Activated CD4-positive, alpha-beta memory T cell treated with anti-CD3 and anti-CD28 coated beads for 36 hours (primary cell): Measurements from ENCODE around the gene XPNPEP2. TPM values are rescaled to one million over a fixed set of nuclear protein-coding genes. Genes with fewer than 3 reads are reported as not detected.

Experiments
- CTCF ChIA-PET: fragments of 350-600 bp; sonication (Branson Sonifier 250); formaldehyde crosslinking; loops from one replicate; lab custom pipeline; 2021; ENCODE audit warnings: antibody characterized with exemption, inconsistent platforms; lab: Charles Lee
- POLR2A ChIA-PET: fragments of 350-600 bp; sonication (Branson Sonifier 250); formaldehyde crosslinking; loops from one replicate; lab custom pipeline; 2021; ENCODE audit warnings: antibody characterized with exemption; lab: Charles Lee
- DNase-seq: peaks from one replicate; pipeline ENCODE4 v3.0.0-alpha.2; 2020
- H3K27ac Mint-ChIP-seq: one replicate; pipeline ENCODE4 v1.8.0; 2021; ENCODE audit warnings: mixed read lengths
- H3K27me3 Mint-ChIP-seq: one replicate; pipeline ENCODE4 v1.8.0; 2021; ENCODE audit warnings: mixed read lengths
- H3K36me3 Mint-ChIP-seq: one replicate; pipeline ENCODE4 v1.8.0; 2021; ENCODE audit warnings: mixed read lengths
- H3K4me1 Mint-ChIP-seq: one replicate; pipeline ENCODE4 v1.8.0; 2021; ENCODE audit warnings: low read depth, mixed read lengths
- H3K4me3 Mint-ChIP-seq: one replicate; pipeline ENCODE4 v1.8.0; 2021; ENCODE audit warnings: mild to moderate bottlenecking, mixed read lengths
- H3K9me3 Mint-ChIP-seq: one replicate; pipeline ENCODE4 v1.8.0; 2021; ENCODE audit warnings: mixed read lengths
- intact Hi-C: fragments of 100-400 bp; cut with micrococcal nuclease; formaldehyde crosslinking; loops from one replicate; pipeline ENCODE4 v1.15.1; 2023
- total RNA-seq, 2 experiments: library from RNA; stranded (reverse); gene quantifications; one replicate each; pipeline ENCODE4 v1.2.3, GENCODE V29; 2021

The XPNPEP2 gene
- total RNA-seq, 2 experiments from 2014 or later, result 0.80 to 0.93 TPM

GRCh38 chrX:129755779-129756650 lies 17.2 kb downstream of the XPNPEP2 start:
- H3K9me3 Mint-ChIP-seq, result no peaks in the 10 kb centered on the region
- peaks cover 55% of the 10 kb centered on the region for H3K4me1 Mint-ChIP-seq
- H3K4me3 Mint-ChIP-seq, result peak overlapping the region; percentile 47
- POLR2A ChIA-PET, result interaction anchor here (0.8 to 1.3 kb wide), 5 partner anchors 12 to 91 kb away, joined by 3 to 6 read pairs (median 3); no protein-coding TSS in a partner anchor
- DNase-seq, result peak; percentile 48
- peak overlapping the region; percentile 73 for H3K27ac Mint-ChIP-seq
- intact Hi-C loops, result loop anchor here (10.0 kb wide), 1 partner anchor 151 kb away; no protein-coding TSS in a partner anchor
- H3K27me3 Mint-ChIP-seq, result no peaks in the 10 kb centered on the region
- no peaks in the 10 kb centered on the region for H3K36me3 Mint-ChIP-seq
- CTCF ChIA-PET, result interaction anchor here (0.7 to 4.0 kb wide), 13 partner anchors 9 to 272 kb away, joined by 3 to 17 read pairs (median 5); partner anchors contain the start of gene APLN

DNA sequence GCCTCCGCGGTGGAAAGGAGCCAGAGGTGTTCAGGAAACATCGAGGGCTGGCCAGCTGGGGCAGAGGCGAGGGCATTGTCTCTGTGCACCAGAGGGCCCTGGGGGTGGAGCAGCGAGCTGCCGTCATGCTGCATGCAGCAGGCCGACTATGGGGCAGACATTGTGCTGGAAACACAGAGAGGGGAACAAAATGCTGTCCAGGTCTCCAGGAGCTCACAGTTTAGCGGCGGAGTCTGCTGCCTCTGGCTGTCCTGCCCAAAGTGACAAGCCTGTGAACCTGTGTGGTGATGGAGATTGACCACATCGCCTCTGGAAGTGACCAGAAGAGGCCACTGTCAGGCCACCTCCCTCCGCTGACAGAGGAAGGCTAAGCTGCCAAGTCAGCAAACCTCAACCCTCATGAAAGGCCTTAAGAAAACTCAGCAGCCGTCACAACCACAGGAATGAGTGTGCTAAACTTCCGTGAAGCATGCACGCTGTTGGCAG lies 20.8 kb downstream of the XPNPEP2 start:
- Mint-ChIP-seq H3K9me3 (no peaks in the 10 kb centered on the region), H3K27ac (peak overlapping the region; percentile 90), H3K27me3 (no peaks in the 10 kb centered on the region), H3K4me1 (peaks cover 57% of the 10 kb centered on the region), H3K4me3 (peak overlapping the region; percentile 46), H3K36me3 (no peaks in the 10 kb centered on the region)
- DNase-seq, result peak; percentile 81
- intact Hi-C loops, result loop anchor here (1.0 to 10.0 kb wide), 4 partner anchors 10 to 155 kb away; no protein-coding TSS in a partner anchor
- POLR2A ChIA-PET, result interaction anchor here (0.8 to 3.4 kb wide), 6 partner anchors 9 to 84 kb away, joined by 3 to 58 read pairs (median 4); partner anchors contain the start of genes SASH3 and ZDHHC9
- CTCF ChIA-PET, result interaction anchor here (0.7 to 3.3 kb wide), 7 partner anchors 9 to 63 kb away, joined by 3 to 40 read pairs (median 5); partner anchors contain the start of gene SASH3

- intact Hi-C loops, result no loop called here
- Mint-ChIP-seq H3K36me3 (no peaks in the 10 kb centered on the region), H3K4me3 (no peak overlapping the region), H3K27me3 (no peaks in the 10 kb centered on the region), H3K9me3 (no peaks in the 10 kb centered on the region), H3K27ac (peak overlapping the region; percentile 90), H3K4me1 (peaks cover 53% of the 10 kb centered on the region)
- DNase-seq, result no peak
- CTCF ChIA-PET, result interaction anchor here (1.3 to 3.3 kb wide), 6 partner anchors 8 to 63 kb away, joined by 3 to 40 read pairs (median 6); partner anchors contain the start of gene SASH3
- POLR2A ChIA-PET, result interaction anchor here (0.8 to 3.4 kb wide), 6 partner anchors 8 to 84 kb away, joined by 3 to 58 read pairs (median 4); partner anchors contain the start of genes SASH3 and ZDHHC9
These were observed 21.4 kb downstream of the XPNPEP2 start for GRCh38 chrX:129760155-129760554.

- intact Hi-C loops, result no loop called here
- no peaks in the 10 kb centered on the region for H3K9me3 Mint-ChIP-seq
- peaks cover 52% of the 10 kb centered on the region for H3K4me1 Mint-ChIP-seq
- H3K36me3 Mint-ChIP-seq, result no peaks in the 10 kb centered on the region
- CTCF ChIA-PET, result interaction anchor here (3.3 kb wide), 1 partner anchor 20 kb away, joined by 40 read pairs; the partner anchor contains the start of gene SASH3
- peak overlapping the region; percentile 90 for H3K27ac Mint-ChIP-seq
- H3K4me3 Mint-ChIP-seq, result no peak overlapping the region
- H3K27me3 Mint-ChIP-seq, result no peaks in the 10 kb centered on the region
- POLR2A ChIA-PET, result no interaction called here
- DNase-seq, result no peak
These were observed 22.2 kb downstream of the XPNPEP2 start for GRCh38 chrX:129760981-129761380.

DNA sequence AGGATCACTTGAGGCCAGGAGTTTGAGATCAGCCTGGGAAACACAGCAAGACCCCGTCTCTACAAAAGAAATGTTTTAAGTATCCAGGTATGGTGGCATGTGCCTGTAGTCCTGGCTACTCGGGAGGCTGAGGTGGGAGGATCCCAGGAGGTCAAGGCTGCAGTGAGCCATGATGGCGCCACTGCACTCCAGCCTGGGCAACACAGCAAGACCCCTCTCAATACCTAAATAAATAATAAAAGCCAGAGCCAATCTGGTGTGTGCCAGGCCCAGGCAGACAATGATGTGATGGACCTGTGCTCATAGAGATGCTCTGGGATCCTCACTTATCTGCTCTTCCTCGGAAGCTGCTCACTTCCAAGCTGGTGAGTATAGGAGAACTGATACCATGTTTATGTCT lies 22.8 kb downstream of the XPNPEP2 start:
- Mint-ChIP-seq H3K4me3 (no peak overlapping the region), H3K27me3 (no peaks in the 10 kb centered on the region), H3K9me3 (no peaks in the 10 kb centered on the region), H3K36me3 (no peaks in the 10 kb centered on the region), H3K27ac (peak overlapping the region; percentile 62), H3K4me1 (peaks cover 49% of the 10 kb centered on the region)
- no peak for DNase-seq
- ChIA-PET CTCF (no interaction called here), POLR2A (no interaction called here)
- intact Hi-C loops, result no loop called here

GRCh38 chrX:129762448-129762847 lies 23.7 kb downstream of the XPNPEP2 start:
- no peak overlapping the region for H3K4me3 Mint-ChIP-seq
- H3K36me3 Mint-ChIP-seq, result no peaks in the 10 kb centered on the region
- POLR2A ChIA-PET, result no interaction called here
- H3K4me1 Mint-ChIP-seq, result peaks cover 50% of the 10 kb centered on the region
- CTCF ChIA-PET, result no interaction called here
- no peak overlapping the region for H3K27ac Mint-ChIP-seq
- intact Hi-C loops, result no loop called here
- DNase-seq, result no peak
- H3K9me3 Mint-ChIP-seq, result no peaks in the 10 kb centered on the region
- H3K27me3 Mint-ChIP-seq, result no peaks in the 10 kb centered on the region

DNA sequence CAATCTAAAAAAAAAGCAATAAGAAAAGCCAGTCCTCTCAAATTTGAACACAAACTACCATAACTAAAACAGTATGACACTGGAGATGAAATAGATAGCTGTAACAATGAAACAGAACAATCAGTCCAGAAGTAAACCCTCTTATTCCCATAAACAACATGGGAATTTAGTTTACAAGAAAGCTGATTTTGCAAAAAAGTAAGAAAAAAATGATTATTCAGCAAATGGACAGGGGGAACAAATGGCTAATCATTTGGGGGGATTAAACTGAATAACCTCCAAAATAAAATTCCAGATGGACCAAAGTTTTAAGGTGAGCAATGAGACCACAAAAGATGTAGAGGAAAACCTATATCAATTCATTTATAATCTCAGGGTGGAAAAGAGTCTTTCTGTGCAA lies 24.9 kb downstream of the XPNPEP2 start:
- no peaks in the 10 kb centered on the region for H3K36me3 Mint-ChIP-seq
- no peak for DNase-seq
- intact Hi-C loops, result no loop called here
- no peak overlapping the region for H3K4me3 Mint-ChIP-seq
- peaks cover 50% of the 10 kb centered on the region for H3K4me1 Mint-ChIP-seq
- H3K27me3 Mint-ChIP-seq, result no peaks in the 10 kb centered on the region
- ChIA-PET CTCF (no interaction called here), POLR2A (interaction anchor here (0.8 kb wide), 1 partner anchor 13 kb away, joined by 3 read pairs; no protein-coding TSS in a partner anchor)
- no peak overlapping the region for H3K27ac Mint-ChIP-seq
- no peaks in the 10 kb centered on the region for H3K9me3 Mint-ChIP-seq

GRCh38 chrX:129768186-129768585 lies 29.4 kb downstream of the XPNPEP2 start:
- H3K36me3 Mint-ChIP-seq, result no peaks in the 10 kb centered on the region
- no peak overlapping the region for H3K4me3 Mint-ChIP-seq
- peak overlapping the region; percentile 85 for H3K27ac Mint-ChIP-seq
- intact Hi-C loops, result no loop called here
- no peaks in the 10 kb centered on the region for H3K27me3 Mint-ChIP-seq
- ChIA-PET POLR2A (interaction anchor here (0.7 to 1.3 kb wide), 4 partner anchors 8 to 13 kb away, joined by 3 to 4 read pairs (median 3); partner anchors contain the start of gene SASH3), CTCF (interaction anchor here (1.1 to 3.1 kb wide), 5 partner anchors 8 to 55 kb away, joined by 3 to 9 read pairs (median 8); partner anchors contain the start of gene SASH3)
- no peaks in the 10 kb centered on the region for H3K9me3 Mint-ChIP-seq
- no peak for DNase-seq
- peaks cover 48% of the 10 kb centered on the region for H3K4me1 Mint-ChIP-seq

DNA sequence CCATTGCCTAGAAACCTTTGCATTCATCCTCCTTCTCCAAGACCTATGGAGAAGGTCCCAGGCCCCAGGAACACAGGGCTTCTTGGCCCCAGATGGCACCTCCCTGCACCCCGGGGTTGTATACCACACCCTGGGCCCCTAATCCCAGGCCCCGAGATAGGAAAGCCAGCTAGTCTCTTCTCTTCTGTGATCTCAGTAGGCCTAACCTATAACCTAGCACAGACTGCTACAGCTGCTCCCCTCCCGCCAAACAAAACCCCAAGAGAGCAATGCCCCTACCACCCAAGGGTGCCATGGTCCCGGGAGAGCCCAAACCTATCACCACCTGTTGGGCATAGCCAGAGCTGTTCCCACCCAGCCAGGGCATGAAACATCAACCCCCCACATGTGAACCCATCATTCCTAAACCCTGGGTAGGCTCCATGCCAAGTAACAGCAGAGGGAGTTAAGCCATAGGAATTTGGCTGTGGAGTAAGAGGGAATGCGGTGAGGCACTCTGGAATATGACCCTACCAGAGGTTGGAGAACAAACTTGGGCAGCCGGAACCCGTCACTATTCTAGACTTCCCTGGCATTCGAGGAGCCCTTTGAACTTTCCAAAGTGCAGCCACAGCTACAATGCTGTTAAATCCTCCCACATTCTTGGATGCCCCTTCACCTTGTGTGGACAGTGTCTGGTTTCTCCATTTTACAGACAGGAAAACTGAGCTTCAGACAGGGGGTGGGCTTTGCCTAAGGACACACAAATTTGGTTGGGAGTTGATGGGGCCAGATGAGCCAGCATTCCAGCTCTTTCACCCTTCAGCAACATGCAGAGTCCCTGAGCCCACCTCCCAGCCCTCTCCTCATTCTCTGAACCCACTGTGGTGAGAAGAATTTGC lies 30.0 kb downstream of the XPNPEP2 start:
- H3K27ac Mint-ChIP-seq, result peak overlapping the region; percentile 85
- intact Hi-C loops, result loop anchor here (1.0 kb wide), 2 partner anchors 10 to 12 kb away; no protein-coding TSS in a partner anchor
- ChIA-PET CTCF (interaction anchor here (1.1 to 3.1 kb wide), 5 partner anchors 9 to 54 kb away, joined by 3 to 9 read pairs (median 5); partner anchors contain the start of gene SASH3), POLR2A (interaction anchor here (0.8 to 5.2 kb wide), 6 partner anchors 9 to 13 kb away, joined by 3 to 32 read pairs (median 4); partner anchors contain the start of gene SASH3)
- no peak for DNase-seq
- peaks cover 54% of the 10 kb centered on the region for H3K4me1 Mint-ChIP-seq
- peak overlapping the region; percentile 57 for H3K4me3 Mint-ChIP-seq
- H3K27me3 Mint-ChIP-seq, result no peaks in the 10 kb centered on the region
- no peaks in the 10 kb centered on the region for H3K9me3 Mint-ChIP-seq
- no peaks in the 10 kb centered on the region for H3K36me3 Mint-ChIP-seq

DNA sequence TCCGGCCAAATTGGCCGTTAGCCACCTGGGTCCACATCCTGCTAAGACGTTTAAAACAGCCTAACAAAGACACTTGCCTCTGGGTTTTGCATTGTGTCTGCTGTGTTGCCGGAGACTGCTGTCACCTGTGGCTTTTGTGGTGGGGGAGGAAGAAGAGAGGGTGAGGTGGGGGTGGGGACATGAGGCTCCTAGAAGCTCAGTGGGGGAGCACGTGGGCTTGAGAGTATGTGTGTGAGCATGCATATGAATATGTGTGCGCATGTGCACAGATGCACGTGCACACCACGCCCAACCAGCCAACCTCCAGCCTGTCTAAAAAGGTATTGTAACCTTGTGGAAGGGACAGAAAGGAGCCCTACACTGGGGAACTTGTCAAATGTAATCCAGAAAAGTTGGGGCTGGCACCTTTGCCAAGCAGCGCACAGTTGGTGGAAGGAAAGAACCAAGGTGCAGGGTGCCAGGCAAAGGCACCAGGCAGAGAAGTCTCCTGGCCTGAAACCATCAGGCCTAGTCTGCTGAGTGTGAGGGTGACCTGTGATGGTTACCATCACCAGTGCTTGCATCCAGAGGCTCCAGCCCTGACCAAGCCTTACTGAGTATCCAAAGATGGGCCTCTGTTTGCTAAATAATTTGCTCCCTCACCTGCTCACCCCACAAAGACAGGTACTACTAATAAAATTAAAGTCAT lies 30.8 kb downstream of the XPNPEP2 start:
- peak overlapping the region; percentile 57 for H3K4me3 Mint-ChIP-seq
- peak overlapping the region; percentile 85 for H3K27ac Mint-ChIP-seq
- H3K36me3 Mint-ChIP-seq, result no peaks in the 10 kb centered on the region
- peaks cover 61% of the 10 kb centered on the region for H3K4me1 Mint-ChIP-seq
- no peaks in the 10 kb centered on the region for H3K27me3 Mint-ChIP-seq
- ChIA-PET POLR2A (interaction anchor here (0.6 to 5.2 kb wide), 4 partner anchors 8 to 33 kb away, joined by 3 to 32 read pairs (median 6); no protein-coding TSS in a partner anchor), CTCF (interaction anchor here (1.3 to 3.1 kb wide), 4 partner anchors 10 to 53 kb away, joined by 3 to 9 read pairs (median 6); partner anchors contain the start of gene SASH3)
- peak; percentile 84 for DNase-seq
- intact Hi-C loops, result loop anchor here (1.0 kb wide), 2 partner anchors 10 to 12 kb away; no protein-coding TSS in a partner anchor
- no peaks in the 10 kb centered on the region for H3K9me3 Mint-ChIP-seq
